Gastrocnemius medialis (tissue), 4 donors: ENCODE results near the gene RBM19. TPM values are rescaled to one million over a fixed set of nuclear protein-coding genes. Genes with fewer than 3 reads are reported as not detected.

Experiments used
- ATAC-seq, 2 donors: fragments of 150-250 bp; one replicate each; pipeline ENCODE4 v1.9.1; 2016
- DNase-seq, 2 donors: peaks; one replicate each; pipeline ENCODE4 v3.0.0-alpha.2; 2019
- H3K27ac ChIP-seq, 4 donors: fragments of 200-600 bp; sonication (generic); 1 replicate in 1 of 4; 2 replicates in 3 of 4; pipeline ENCODE4 v1.5.1; 2016 to 2018; ENCODE audit warnings: mild to moderate bottlenecking in 2 of 4, moderate library complexity in 1 of 4
- H3K27me3 ChIP-seq, 3 donors: fragments of 200-600 bp; sonication (generic) in 2 of 3; 1 replicate in 1 of 3; 2 replicates in 2 of 3; pipeline versions ENCODE4 v1.5.1 to v1.6.0; 2016 to 2019; ENCODE audit warnings: mild to moderate bottlenecking in 1 of 3, moderate library complexity in 1 of 3
- H3K36me3 ChIP-seq, 2 donors: fragments of 200-600 bp; sonication (generic) in 1 of 2; one replicate each; pipeline ENCODE4 v1.5.1; 2017 to 2018
- H3K4me1 ChIP-seq, 2 donors: fragments of 200-600 bp; sonication (generic) in 1 of 2; one replicate each; pipeline ENCODE4 v1.5.1; 2016 to 2017; ENCODE audit warnings: mild to moderate bottlenecking in 2 of 2
- H3K4me3 ChIP-seq, 4 donors: fragments of 200-600 bp; sonication (generic) in 3 of 4; 1 replicate in 1 of 4; 2 replicates in 3 of 4; pipeline ENCODE4 v1.5.1; 2016 to 2019; ENCODE audit warnings: mild to moderate bottlenecking in 2 of 4
- H3K9me3 ChIP-seq, 3 donors: fragments of 200-600 bp; sonication (generic) in 2 of 3; 1 replicate in 1 of 3; 2 replicates in 2 of 3; pipeline ENCODE4 v1.5.1; 2016 to 2019
- POLR2A ChIP-seq, 2 donors: fragments of 450-650 bp; IDR thresholded peaks; one replicate each; pipeline ENCODE4 v1.6.1; 2017; ENCODE audit warnings: antibody characterized with exemption in 2 of 2, mild to moderate bottlenecking in 2 of 2, moderate library complexity in 2 of 2
- in situ Hi-C, 4 donors: fragments of 200-750 bp; cut with MboI; loops; one replicate each; pipeline versions ENCODE4 v1.15.0 to v1.8.0; 2017; ENCODE audit warnings: low sequenced_read_pairs in 4 of 4
- intact Hi-C: fragments of 100-400 bp; cut with DNase I; formaldehyde crosslinking; loops from one replicate; pipeline ENCODE4 v1.15.1; 2023; ENCODE audit warnings: low total_unique reads
- total RNA-seq, 4 donors: library from RNA; depleted of rRNA; stranded (reverse); fragments of >200 nt; gene quantifications; one replicate each; pipeline versions ENCODE4 v1.1.0 to v1.2.3, GENCODE V29; 2016
- TF ChIP-seq, protein P1 (sequence below), 5 experiments: fragments of 450-650 bp in 3 of 5; fragments of 200-600 bp in 2 of 5; sonication (generic) in 2 of 5; IDR thresholded peaks in 4 of 5; conservative IDR thresholded peaks in 1 of 5; 1 replicate in 4 of 5; 2 replicates in 1 of 5; pipeline ENCODE4 v1.5.1; 2016 to 2019; ENCODE audit warnings: antibody characterized with exemption in 5 of 5, mild to moderate bottlenecking in 3 of 5, moderate library complexity in 3 of 5

Gene RBM19
- total RNA-seq, 4 donors from 2014 or later: 21.2 to 28.3 (median 26.8) TPM

DNA sequence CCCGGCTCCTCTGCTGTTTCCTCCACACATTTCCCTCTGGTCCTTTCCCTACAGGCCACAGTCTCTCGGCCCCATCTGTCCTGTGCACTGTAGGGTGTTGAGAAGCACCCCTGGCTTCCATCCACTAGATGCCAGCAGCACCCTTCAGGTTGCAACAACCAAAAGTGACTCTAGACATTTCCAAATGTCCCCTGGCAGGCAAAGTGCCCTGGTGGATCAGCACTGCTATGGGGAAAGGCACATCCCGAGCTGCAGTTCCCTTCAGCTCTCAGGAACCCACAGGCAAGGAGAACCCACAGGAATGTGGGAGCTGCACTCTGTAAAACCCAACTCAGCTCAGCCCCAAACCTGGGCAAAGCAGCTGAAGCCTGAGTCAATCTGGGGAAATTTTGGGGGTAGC, 77.0 kb downstream of the RBM19 start:
- no peaks in the 10 kb centered on the region for H3K4me1 ChIP-seq
- no peak for DNase-seq
- H3K36me3 ChIP-seq: peaks cover 0 to 4% of the 10 kb centered on the region in 2 donors
- no peaks in the 10 kb centered on the region for H3K27me3 ChIP-seq
- TF ChIP-seq, protein P1, sequence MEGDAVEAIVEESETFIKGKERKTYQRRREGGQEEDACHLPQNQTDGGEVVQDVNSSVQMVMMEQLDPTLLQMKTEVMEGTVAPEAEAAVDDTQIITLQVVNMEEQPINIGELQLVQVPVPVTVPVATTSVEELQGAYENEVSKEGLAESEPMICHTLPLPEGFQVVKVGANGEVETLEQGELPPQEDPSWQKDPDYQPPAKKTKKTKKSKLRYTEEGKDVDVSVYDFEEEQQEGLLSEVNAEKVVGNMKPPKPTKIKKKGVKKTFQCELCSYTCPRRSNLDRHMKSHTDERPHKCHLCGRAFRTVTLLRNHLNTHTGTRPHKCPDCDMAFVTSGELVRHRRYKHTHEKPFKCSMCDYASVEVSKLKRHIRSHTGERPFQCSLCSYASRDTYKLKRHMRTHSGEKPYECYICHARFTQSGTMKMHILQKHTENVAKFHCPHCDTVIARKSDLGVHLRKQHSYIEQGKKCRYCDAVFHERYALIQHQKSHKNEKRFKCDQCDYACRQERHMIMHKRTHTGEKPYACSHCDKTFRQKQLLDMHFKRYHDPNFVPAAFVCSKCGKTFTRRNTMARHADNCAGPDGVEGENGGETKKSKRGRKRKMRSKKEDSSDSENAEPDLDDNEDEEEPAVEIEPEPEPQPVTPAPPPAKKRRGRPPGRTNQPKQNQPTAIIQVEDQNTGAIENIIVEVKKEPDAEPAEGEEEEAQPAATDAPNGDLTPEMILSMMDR (IDR thresholded peaks at IDR 0.05 in 4 of 5, conservative IDR thresholded peaks at IDR 0.05 in 1 of 5): no peak
- no peak for TF ChIP-seq POLR2A (IDR thresholded peaks at IDR 0.05)
- H3K9me3 ChIP-seq: no peaks in the 10 kb centered on the region
- no peak overlapping the region for H3K4me3 ChIP-seq
- in situ Hi-C loops (no loop called here), intact Hi-C loops (no loop called here)
- no peak for ATAC-seq
- H3K27ac ChIP-seq: no peak overlapping the region

DNA sequence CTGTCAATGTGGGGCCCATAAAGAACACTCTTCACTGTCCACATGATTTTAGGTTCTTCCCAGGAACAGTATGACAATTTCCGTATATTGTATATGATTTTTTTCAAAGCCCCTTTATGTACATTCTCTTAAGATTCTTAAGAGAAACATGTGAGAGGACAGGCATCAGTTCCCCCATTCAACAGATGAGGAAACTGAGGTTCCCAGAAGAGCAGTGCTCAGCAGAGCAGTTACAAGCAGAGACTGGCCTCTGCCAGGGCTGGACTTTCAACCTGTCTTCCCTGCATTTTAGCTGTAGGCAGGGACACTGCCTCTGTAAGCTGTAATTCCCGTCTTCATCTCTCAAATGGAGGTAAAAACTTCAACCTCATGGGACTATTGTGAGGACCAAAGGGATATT, 77.7 kb downstream of the RBM19 start:
- Histone ChIP-seq H3K36me3 (peaks cover 0 to 2% of the 10 kb centered on the region in 2 donors), H3K9me3 (no peaks in the 10 kb centered on the region), H3K27ac (no peak overlapping the region), H3K4me3 (no peak overlapping the region), H3K4me1 (no peaks in the 10 kb centered on the region), H3K27me3 (no peaks in the 10 kb centered on the region)
- TF ChIP-seq, protein P1 (IDR thresholded peaks at IDR 0.05 in 4 of 5, conservative IDR thresholded peaks at IDR 0.05 in 1 of 5): no peak
- TF ChIP-seq POLR2A (IDR thresholded peaks at IDR 0.05): no peak
- intact Hi-C loops (no loop called here), in situ Hi-C loops (no loop called here)
- ATAC-seq (no peak), DNase-seq (no peak)

DNA sequence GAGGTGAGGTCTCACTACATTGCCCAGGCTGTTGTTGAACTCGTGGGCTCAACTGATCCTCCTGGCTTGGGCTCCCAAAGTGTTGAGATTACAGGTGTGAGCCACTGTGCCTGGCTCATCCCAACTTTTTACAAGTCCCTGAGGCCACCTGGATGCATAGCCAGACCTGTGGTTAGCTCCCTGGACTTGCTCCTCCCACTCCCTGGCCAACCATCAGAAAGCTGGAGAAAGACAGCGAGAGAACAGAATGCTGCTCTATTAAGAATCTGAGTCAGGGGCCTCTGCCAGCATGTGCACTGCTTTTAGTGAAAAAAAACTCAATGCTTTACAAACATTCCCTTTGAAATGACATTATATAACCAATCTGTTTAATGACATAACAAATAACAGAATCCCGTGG, 78.2 kb downstream of the RBM19 start:
- H3K9me3 ChIP-seq: no peaks in the 10 kb centered on the region
- TF ChIP-seq POLR2A (IDR thresholded peaks at IDR 0.05): no peak
- TF ChIP-seq, protein P1 (IDR thresholded peaks at IDR 0.05 in 4 of 5, conservative IDR thresholded peaks at IDR 0.05 in 1 of 5): no peak
- ATAC-seq (no peak), DNase-seq (no peak)
- in situ Hi-C loops: no loop called here
- no peak overlapping the region for H3K27ac ChIP-seq
- intact Hi-C loops: no loop called here
- H3K36me3 ChIP-seq: no peaks in the 10 kb centered on the region
- H3K27me3 ChIP-seq: no peaks in the 10 kb centered on the region
- H3K4me1 ChIP-seq: no peaks in the 10 kb centered on the region
- no peak overlapping the region for H3K4me3 ChIP-seq

DNA sequence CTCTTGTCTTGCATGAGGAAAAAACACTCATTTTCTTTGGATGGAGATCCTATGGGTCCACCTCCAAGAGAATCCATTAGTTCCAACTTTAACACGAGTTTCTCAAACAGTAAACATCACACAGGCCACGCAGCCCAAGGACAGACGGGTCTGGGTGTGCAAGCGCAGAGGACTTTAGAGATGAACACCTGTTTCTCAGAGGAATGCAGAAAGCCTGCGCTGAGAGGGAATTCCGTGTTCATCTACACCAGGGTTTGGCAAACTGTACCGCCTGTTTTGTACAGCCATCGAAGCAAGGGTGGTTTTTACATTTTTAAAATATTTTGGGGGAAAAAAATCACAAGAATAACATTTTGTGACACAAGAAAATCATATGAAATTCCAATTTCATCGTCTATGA, 79.4 kb downstream of the RBM19 start:
- DNase-seq: no peak
- in situ Hi-C loops (no loop called here), intact Hi-C loops (no loop called here)
- Histone ChIP-seq H3K27ac (no peak overlapping the region), H3K36me3 (no peaks in the 10 kb centered on the region), H3K4me1 (no peaks in the 10 kb centered on the region), H3K4me3 (no peak overlapping the region), H3K27me3 (no peaks in the 10 kb centered on the region), H3K9me3 (no peaks in the 10 kb centered on the region)
- TF ChIP-seq, protein P1 (IDR thresholded peaks at IDR 0.05 in 4 of 5, conservative IDR thresholded peaks at IDR 0.05 in 1 of 5): no peak
- no peak for TF ChIP-seq POLR2A (IDR thresholded peaks at IDR 0.05)
- no peak for ATAC-seq

DNA sequence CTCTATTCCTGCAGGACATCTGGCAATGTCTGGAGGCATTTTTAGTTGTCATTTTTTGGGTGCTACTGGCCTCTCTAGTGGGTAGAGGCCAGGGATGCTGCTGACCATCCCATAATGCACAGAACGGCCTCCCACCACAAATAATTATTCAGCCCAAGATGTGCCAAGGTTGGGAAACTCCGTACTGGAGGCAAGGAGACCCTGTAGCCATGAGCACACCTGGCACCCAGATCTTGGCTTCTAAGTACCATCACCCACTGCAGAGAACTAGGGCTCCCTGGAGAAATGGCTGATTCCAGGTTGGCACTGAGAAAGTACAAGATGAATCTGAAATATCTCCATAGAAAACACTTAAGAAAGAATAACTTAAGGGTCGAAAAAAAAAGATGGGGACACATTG, 81.7 kb downstream of the RBM19 start:
- in situ Hi-C loops: no loop called here
- ATAC-seq (no peak), DNase-seq (no peak)
- no peak for TF ChIP-seq POLR2A (IDR thresholded peaks at IDR 0.05)
- TF ChIP-seq, protein P1 (IDR thresholded peaks at IDR 0.05 in 4 of 5, conservative IDR thresholded peaks at IDR 0.05 in 1 of 5): no peak
- intact Hi-C loops: no loop called here
- H3K36me3 ChIP-seq: no peaks in the 10 kb centered on the region
- no peaks in the 10 kb centered on the region for H3K4me1 ChIP-seq
- no peaks in the 10 kb centered on the region for H3K27me3 ChIP-seq
- H3K4me3 ChIP-seq: no peak overlapping the region
- no peaks in the 10 kb centered on the region for H3K9me3 ChIP-seq
- no peak overlapping the region for H3K27ac ChIP-seq
